Naive thymus-derived CD4-positive, alpha-beta T cell (primary cell): Measurements from ENCODE around the gene CCDC127. TPM values are rescaled to one million over a fixed set of nuclear protein-coding genes. Genes with fewer than 3 reads are reported as not detected.

Source experiments
- ATAC-seq: fragments of 150-1000 bp; cut with Tn5 transposase; 2 replicates; pipeline ENCODE4 v1.10.0; 2021; ENCODE audit warnings: mild to moderate bottlenecking, moderate library complexity
- CTCF ChIA-PET: fragments of 350-600 bp; sonication (Branson Sonifier 250); formaldehyde crosslinking; loops from one replicate; lab custom pipeline; 2021; ENCODE audit warnings: antibody characterized with exemption; lab: Charles Lee
- POLR2A ChIA-PET: fragments of 350-600 bp; sonication (Branson Sonifier 250); formaldehyde crosslinking; loops from one replicate; lab custom pipeline; 2021; ENCODE audit warnings: antibody characterized with exemption, inconsistent platforms; lab: Charles Lee
- DNase-seq, 9 donors: peaks; one replicate each; pipeline versions ENCODE4 v3.0.0 to v3.0.0-alpha.2; 2020 to 2022; ENCODE audit warnings: mixed read lengths in 1 of 9
- H3K27ac ChIP-seq: one replicate; pipeline ENCODE4 v1.7.0; 2013; ENCODE audit warnings: mild to moderate bottlenecking, low read depth, low read length, moderate library complexity
- H3K27me3 ChIP-seq, 2 donors: one replicate each; pipeline ENCODE4 v1.7.0; 2013; ENCODE audit warnings: low read length in 2 of 2, mild to moderate bottlenecking in 2 of 2, moderate library complexity in 2 of 2; ENCODE audit not compliant: control insufficient read depth in 2 of 2, insufficient read depth in 2 of 2
- H3K36me3 ChIP-seq, 3 experiments: 1 replicate in 2 of 3; 2 replicates in 1 of 3; pipeline ENCODE4 v1.7.0; 2013; ENCODE audit warnings: low read length in 3 of 3, mild to moderate bottlenecking in 3 of 3, moderate library complexity in 1 of 3; ENCODE audit not compliant: insufficient read depth in 3 of 3, control insufficient read depth in 2 of 3
- H3K4me1 ChIP-seq, 2 donors: one replicate each; pipeline ENCODE4 v1.7.0; 2013; ENCODE audit warnings: low read length in 2 of 2, mild to moderate bottlenecking in 2 of 2, moderate library complexity in 1 of 2; ENCODE audit not compliant: control insufficient read depth in 2 of 2, insufficient read depth in 2 of 2
- H3K4me3 ChIP-seq: 2 replicates; pipeline ENCODE4 v1.7.0; 2013; ENCODE audit warnings: mild to moderate bottlenecking, low read length
- H3K9me3 ChIP-seq, 3 experiments: 1 replicate in 2 of 3; 2 replicates in 1 of 3; pipeline ENCODE4 v1.7.0; 2013; ENCODE audit warnings: low read length in 3 of 3; ENCODE audit not compliant: control insufficient read depth in 2 of 3
- H3K27ac Mint-ChIP-seq, 9 donors: one replicate each; pipeline ENCODE4 v1.8.0; 2020 to 2022; ENCODE audit warnings: mixed read lengths in 9 of 9, mild to moderate bottlenecking in 8 of 9, moderate library complexity in 5 of 9, inconsistent platforms in 2 of 9
- H3K27me3 Mint-ChIP-seq, 5 donors: one replicate each; pipeline ENCODE4 v1.8.0; 2021 to 2022; ENCODE audit warnings: mixed read lengths in 5 of 5, mild to moderate bottlenecking in 1 of 5
- H3K36me3 Mint-ChIP-seq, 5 donors: one replicate each; pipeline ENCODE4 v1.8.0; 2020 to 2022; ENCODE audit warnings: mixed read lengths in 5 of 5, mild to moderate bottlenecking in 3 of 5, inconsistent platforms in 1 of 5
- H3K4me1 Mint-ChIP-seq, 7 donors: one replicate each; pipeline ENCODE4 v1.8.0; 2020 to 2022; ENCODE audit warnings: mixed read lengths in 7 of 7, mild to moderate bottlenecking in 3 of 7, inconsistent platforms in 1 of 7
- H3K4me3 Mint-ChIP-seq, 10 donors: one replicate each; pipeline ENCODE4 v1.8.0; 2020 to 2022; ENCODE audit warnings: mild to moderate bottlenecking in 10 of 10, mixed read lengths in 10 of 10, moderate library complexity in 6 of 10, inconsistent platforms in 2 of 10
- H3K9me3 Mint-ChIP-seq, 11 donors: one replicate each; pipeline ENCODE4 v1.8.0; 2020 to 2022; ENCODE audit warnings: mixed read lengths in 11 of 11, mild to moderate bottlenecking in 4 of 11, inconsistent platforms in 1 of 11, moderate library complexity in 1 of 11
- intact Hi-C, 2 donors: fragments of 100-400 bp; cut with micrococcal nuclease; formaldehyde crosslinking; loops; one replicate each; pipeline ENCODE4 v1.15.1; 2023
- polyA plus RNA-seq, 2 donors: library from polyadenylated mRNA; unstranded; fragments of 300-500 nt; fragmentation: Illumina TruSeq; gene quantifications; one replicate each; pipeline ENCODE4 v1.2.3, GENCODE V29; 2021
- total RNA-seq, 6 experiments: library from RNA in 5 of 6; stranded (reverse) in 5 of 6; gene quantifications; 1 replicate in 5 of 6; 2 replicates in 1 of 6; pipeline ENCODE4 v1.2.3 and lab custom pipeline; 2021 to 2026

The CCDC127 gene
- total and polyA plus RNA-seq, 7 experiments from 2014 or later = 2.9 to 9.7 (median 5.6) TPM

- H3K4me3 Mint-ChIP-seq = no peak overlapping the region
- peaks cover 0 to 9% (median 0%) of the 10 kb centered on the region in 7 donors for H3K4me1 Mint-ChIP-seq
- H3K27ac ChIP-seq = no peak overlapping the region
- H3K4me3 ChIP-seq = no peak overlapping the region
- no peak for ATAC-seq
- no peaks in the 10 kb centered on the region for H3K27me3 ChIP-seq
- no peaks in the 10 kb centered on the region for H3K9me3 Mint-ChIP-seq
- no peaks in the 10 kb centered on the region for H3K9me3 ChIP-seq
- H3K36me3 ChIP-seq = peaks cover 0 to 35% (median 0%) of the 10 kb centered on the region in 3 experiments
- DNase-seq = no peak
- H3K27me3 Mint-ChIP-seq = no peaks in the 10 kb centered on the region
- H3K27ac Mint-ChIP-seq = peak overlapping the region in 1 of 9 donors; percentile 44
- intact Hi-C loops = no loop called here
- H3K36me3 Mint-ChIP-seq = peaks cover 0 to 23% (median 15%) of the 10 kb centered on the region in 5 donors
- CTCF ChIA-PET = no interaction called here
- H3K4me1 ChIP-seq = no peaks in the 10 kb centered on the region
- POLR2A ChIA-PET = no interaction called here
These were observed 16.3 kb downstream of the CCDC127 start for GRCh38 chr5:201672-202071.

- Histone ChIP-seq H3K27ac (no peak overlapping the region), H3K36me3 (peaks cover 0 to 28% (median 0%) of the 10 kb centered on the region in 3 experiments), H3K4me1 (no peaks in the 10 kb centered on the region), H3K4me3 (no peak overlapping the region), H3K27me3 (no peaks in the 10 kb centered on the region), H3K9me3 (no peaks in the 10 kb centered on the region)
- DNase-seq (no peak), ATAC-seq (no peak)
- Mint-ChIP-seq H3K27ac (no peak overlapping the region), H3K9me3 (no peaks in the 10 kb centered on the region), H3K36me3 (peaks cover 0 to 19% (median 15%) of the 10 kb centered on the region in 5 donors), H3K4me3 (no peak overlapping the region), H3K27me3 (no peaks in the 10 kb centered on the region), H3K4me1 (peaks cover 0 to 9% (median 0%) of the 10 kb centered on the region in 7 donors)
- ChIA-PET CTCF (no interaction called here), POLR2A (no interaction called here)
- intact Hi-C loops = no loop called here
These were observed 17.0 kb downstream of the CCDC127 start for GRCh38 chr5:200985-201384.

- H3K4me1 Mint-ChIP-seq = peaks cover 0 to 9% (median 0%) of the 10 kb centered on the region in 7 donors
- Histone ChIP-seq H3K4me3 (no peak overlapping the region), H3K27ac (no peak overlapping the region), H3K4me1 (no peaks in the 10 kb centered on the region), H3K9me3 (no peaks in the 10 kb centered on the region), H3K36me3 (peaks cover 0 to 20% (median 0%) of the 10 kb centered on the region in 3 experiments), H3K27me3 (no peaks in the 10 kb centered on the region)
- no peak overlapping the region for H3K27ac Mint-ChIP-seq
- ATAC-seq (no peak), DNase-seq (no peak)
- H3K4me3 Mint-ChIP-seq = no peak overlapping the region
- H3K27me3 Mint-ChIP-seq = no peaks in the 10 kb centered on the region
- H3K9me3 Mint-ChIP-seq = no peaks in the 10 kb centered on the region
- intact Hi-C loops = no loop called here
- ChIA-PET POLR2A (no interaction called here), CTCF (interaction anchor here (0.7 kb wide), 1 partner anchor 9 kb away, joined by 4 read pairs; no protein-coding TSS in a partner anchor)
- peaks cover 0 to 13% (median 8%) of the 10 kb centered on the region in 5 donors for H3K36me3 Mint-ChIP-seq
These were observed 17.9 kb downstream of the CCDC127 start for GRCh38 chr5:199950-200645.

- Histone ChIP-seq H3K9me3 (no peaks in the 10 kb centered on the region), H3K27ac (no peak overlapping the region), H3K4me1 (no peaks in the 10 kb centered on the region), H3K4me3 (no peak overlapping the region), H3K36me3 (peaks cover 0 to 13% (median 0%) of the 10 kb centered on the region in 3 experiments), H3K27me3 (no peaks in the 10 kb centered on the region)
- ATAC-seq (no peak), DNase-seq (no peak)
- Mint-ChIP-seq H3K4me3 (no peak overlapping the region), H3K27ac (no peak overlapping the region), H3K27me3 (no peaks in the 10 kb centered on the region), H3K9me3 (no peaks in the 10 kb centered on the region), H3K4me1 (peaks cover 0 to 9% (median 0%) of the 10 kb centered on the region in 7 donors), H3K36me3 (peaks cover 0 to 5% (median under 1%) of the 10 kb centered on the region in 5 donors)
- ChIA-PET CTCF (interaction anchor here (0.7 to 1.1 kb wide), 2 partner anchors 9 to 11 kb away, joined by 3 to 4 read pairs; no protein-coding TSS in a partner anchor), POLR2A (no interaction called here)
- intact Hi-C loops = no loop called here
These were observed 18.6 kb downstream of the CCDC127 start for GRCh38 chr5:199197-199949.

- POLR2A ChIA-PET = no interaction called here
These were observed 19.3 kb downstream of the CCDC127 start for GRCh38 chr5:198516-199196.

GRCh38 chr5:197892-198489, 20.0 kb downstream of the CCDC127 start:
- POLR2A ChIA-PET = no interaction called here
- CTCF ChIA-PET = interaction anchor here (1.1 kb wide), 1 partner anchor 10 kb away, joined by 3 read pairs; no protein-coding TSS in a partner anchor
- no peak overlapping the region for H3K4me3 Mint-ChIP-seq
- peaks cover 0 to 9% (median 0%) of the 10 kb centered on the region in 7 donors for H3K4me1 Mint-ChIP-seq
- DNase-seq = no peak
- Histone ChIP-seq H3K4me1 (no peaks in the 10 kb centered on the region), H3K27ac (no peak overlapping the region), H3K9me3 (no peaks in the 10 kb centered on the region), H3K36me3 (no peaks in the 10 kb centered on the region), H3K27me3 (no peaks in the 10 kb centered on the region), H3K4me3 (no peak overlapping the region)
- peak overlapping the region in 1 of 9 donors; percentile 32 for H3K27ac Mint-ChIP-seq
- no peaks in the 10 kb centered on the region for H3K27me3 Mint-ChIP-seq
- no peaks in the 10 kb centered on the region for H3K9me3 Mint-ChIP-seq
- intact Hi-C loops = no loop called here
- H3K36me3 Mint-ChIP-seq = peaks cover 0 to 4% (median 0%) of the 10 kb centered on the region in 5 donors
- ATAC-seq = no peak

More at GRCh38 chr5:198516-199196, 19.3 kb downstream of the CCDC127 start:
- ATAC-seq = no peak
- CTCF ChIA-PET = interaction anchor here (1.1 kb wide), 1 partner anchor 10 kb away, joined by 3 read pairs; no protein-coding TSS in a partner anchor
- Histone ChIP-seq H3K9me3 (no peaks in the 10 kb centered on the region), H3K4me1 (no peaks in the 10 kb centered on the region), H3K27ac (no peak overlapping the region), H3K4me3 (no peak overlapping the region), H3K36me3 (peaks cover 0 to 5% (median 0%) of the 10 kb centered on the region in 3 experiments), H3K27me3 (no peaks in the 10 kb centered on the region)
- no peaks in the 10 kb centered on the region for H3K9me3 Mint-ChIP-seq
- peaks cover 0 to 4% (median 0%) of the 10 kb centered on the region in 5 donors for H3K36me3 Mint-ChIP-seq
- H3K4me1 Mint-ChIP-seq = peaks cover 0 to 9% (median 0%) of the 10 kb centered on the region in 7 donors
- no peak overlapping the region for H3K4me3 Mint-ChIP-seq
- intact Hi-C loops = no loop called here
- H3K27me3 Mint-ChIP-seq = no peaks in the 10 kb centered on the region
- H3K27ac Mint-ChIP-seq = peak overlapping the region in 1 of 9 donors; percentile 26
- DNase-seq = no peak
